HG02798 (cell line): ENCODE results near the gene CCDC102A.
"Not testable (repeated sequence)": the region's sequence is repeated elsewhere in the genome, so short reads cannot be mapped to it uniquely, and the experiment has no call there.

ENCODE experiments used
- ATAC-seq: cut with Tn5 transposase; IDR thresholded peaks from one replicate; pipeline ENCODE4 v1.9.1; 2021; ENCODE audit warnings: mild to moderate bottlenecking; ENCODE audit not compliant: unreplicated experiment, poor library complexity

CCDC102A gene

DNA sequence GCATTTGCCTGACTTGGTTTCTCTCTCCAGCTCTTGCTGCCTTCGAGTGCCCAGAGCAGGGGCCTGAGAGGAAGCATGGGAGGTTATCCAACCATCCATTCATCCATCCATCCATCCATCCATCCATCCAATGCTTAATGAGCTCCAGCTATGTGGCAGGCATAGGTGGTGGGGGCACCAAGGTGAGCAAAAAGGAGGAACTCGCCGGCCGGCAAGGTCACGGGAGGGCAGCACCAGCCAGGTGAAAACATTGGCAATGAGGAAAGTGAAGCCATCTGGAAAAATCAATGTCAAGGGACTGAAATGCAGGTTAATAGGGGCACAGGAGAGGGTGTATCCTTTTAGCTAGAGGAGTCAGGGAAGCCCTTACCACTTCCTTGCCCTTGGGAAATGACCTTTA is 31.9 kb downstream of the CCDC102A start:
- no peak for ATAC-seq

DNA sequence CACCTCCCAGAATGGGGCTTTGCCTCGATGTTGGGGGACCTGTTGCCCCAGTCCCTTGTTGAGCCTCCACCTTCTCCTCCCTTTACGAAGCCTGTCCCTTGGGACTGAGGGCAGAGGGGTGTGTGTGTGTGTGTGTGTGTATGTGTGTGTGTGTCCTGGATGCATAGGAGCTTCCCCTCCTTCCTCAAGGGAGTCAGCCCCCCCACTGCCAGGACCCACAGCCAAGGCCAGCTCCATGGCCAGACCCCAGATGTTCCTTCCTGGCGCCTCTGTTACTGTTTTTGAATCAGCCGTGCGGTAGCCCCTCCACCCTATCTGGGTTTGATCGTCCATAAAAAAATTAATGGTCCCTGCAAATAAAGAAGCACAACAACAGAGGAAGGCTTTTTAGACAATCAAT is 32.4 kb downstream of the CCDC102A start:
- no peak for ATAC-seq

DNA sequence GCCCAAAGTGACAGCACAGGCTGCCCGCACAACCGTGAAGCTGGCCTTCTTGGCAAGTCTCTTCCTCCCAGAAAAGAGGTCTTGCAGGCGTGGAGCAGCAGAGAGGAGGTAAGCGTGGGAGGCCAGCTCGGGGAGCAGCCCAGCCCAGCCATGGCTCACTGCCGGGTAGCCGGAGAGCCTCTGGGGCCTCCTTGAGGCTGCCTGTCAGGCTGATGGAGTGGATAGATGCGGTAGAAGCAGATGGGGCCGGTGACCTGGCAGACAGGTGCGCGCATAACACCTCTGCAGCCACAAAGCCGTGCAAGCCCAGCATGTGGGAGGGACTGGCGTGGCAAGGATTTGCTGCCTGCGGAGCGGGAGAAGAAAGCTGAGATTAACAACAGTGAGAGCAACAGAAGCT is 33.0 kb downstream of the CCDC102A start:
- no peak for ATAC-seq

DNA sequence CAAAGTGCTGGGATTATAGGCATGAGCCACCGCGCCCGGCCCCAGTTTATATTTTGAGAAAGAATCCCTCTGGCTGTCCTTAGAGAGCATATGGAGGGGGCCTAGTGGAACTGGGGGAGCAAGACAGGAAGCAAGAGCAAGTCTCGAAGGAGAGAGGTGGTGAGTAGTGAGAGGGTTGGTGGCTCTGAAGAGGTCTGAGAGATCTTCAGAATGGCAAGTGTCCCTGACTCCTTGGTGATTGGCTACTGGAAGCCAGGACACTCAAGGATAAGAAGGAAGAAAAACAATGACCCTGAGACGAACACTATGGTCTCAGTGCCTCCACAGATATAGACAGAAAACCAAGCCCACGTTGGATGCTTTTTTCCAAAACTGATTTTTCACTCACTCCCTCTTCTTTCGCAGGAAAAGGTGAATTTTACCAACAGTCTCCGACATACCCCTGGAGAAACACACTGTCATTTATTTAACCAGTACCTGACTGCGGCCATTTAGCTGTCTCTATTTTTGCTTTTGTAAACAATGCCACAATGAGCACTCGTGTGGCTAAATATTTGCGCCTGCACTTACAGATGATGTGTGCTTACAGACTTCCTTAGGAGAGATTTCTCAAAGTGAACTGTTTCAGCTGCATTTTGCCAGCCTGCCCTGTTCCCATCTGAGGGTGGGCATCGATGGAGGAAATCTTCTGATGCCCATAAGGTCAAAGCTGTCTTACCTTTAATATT is 34.2 kb downstream of the CCDC102A start:
- ATAC-seq = no peak

DNA sequence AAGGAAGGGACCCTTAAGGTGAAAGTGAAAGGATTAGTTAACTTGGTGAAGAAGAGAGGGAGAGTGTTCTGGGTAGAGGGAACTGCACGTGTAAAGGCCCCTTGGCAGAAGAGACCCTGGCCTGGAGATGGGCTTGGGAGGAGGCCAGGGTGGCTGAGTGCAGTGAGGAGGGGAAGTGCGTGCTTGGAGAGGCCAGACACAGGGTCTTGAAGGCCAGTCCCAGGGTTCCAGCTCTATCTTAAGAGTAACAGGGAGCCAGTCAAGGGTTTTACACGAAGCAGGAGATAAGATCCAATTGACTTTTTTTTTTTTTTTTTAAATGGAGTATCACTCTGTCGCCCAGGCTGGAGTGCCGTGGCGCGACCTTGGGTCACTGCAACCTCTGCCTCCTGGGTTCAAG is 34.9 kb downstream of the CCDC102A start:
- no peak for ATAC-seq

DNA sequence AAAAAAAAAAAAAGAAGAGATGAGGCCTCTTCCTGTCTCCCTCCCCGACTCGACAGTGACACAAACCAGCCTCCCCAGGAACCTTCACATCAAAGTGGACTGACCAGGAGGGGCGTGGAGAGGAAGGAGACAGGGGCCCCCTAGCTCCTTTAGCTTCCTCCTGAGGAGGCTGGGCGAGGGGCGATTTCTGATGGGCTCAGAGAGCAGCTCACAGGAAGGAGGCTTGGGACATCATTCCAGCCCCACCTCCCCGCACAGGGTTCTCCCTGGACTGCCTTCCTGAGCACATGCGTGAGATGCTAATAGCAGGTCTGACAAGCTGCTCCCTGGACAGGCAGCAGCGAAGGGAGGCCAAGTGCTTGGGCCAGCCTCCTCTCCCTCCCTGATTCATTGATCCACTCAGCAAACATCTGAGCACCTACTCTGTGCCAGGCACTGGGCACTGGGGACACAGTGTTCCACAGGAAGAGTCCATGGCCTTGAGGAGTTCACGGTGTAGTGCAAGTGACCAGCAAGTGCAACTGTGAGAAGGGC is 35.7 kb downstream of the CCDC102A start:
- ATAC-seq = no peak

DNA sequence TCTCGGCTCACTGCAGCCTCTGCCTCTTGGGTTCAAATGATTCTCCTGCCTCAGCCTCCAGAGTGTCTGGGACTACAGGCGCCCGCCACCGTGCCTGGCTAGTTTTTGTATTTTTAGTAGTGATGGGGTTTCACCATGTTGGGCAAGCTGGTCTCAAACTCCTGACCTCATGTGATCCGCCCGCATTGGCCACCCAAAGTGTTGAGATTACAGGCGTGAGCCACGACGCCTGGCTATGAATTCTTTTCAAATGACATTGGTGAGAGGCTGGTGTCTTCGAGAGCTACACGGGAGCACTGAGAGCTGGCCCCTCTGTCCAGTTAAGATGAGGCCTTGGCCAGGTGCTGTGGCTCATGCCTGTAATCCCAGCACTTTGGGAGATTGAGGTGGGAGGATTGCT is 36.4 kb downstream of the CCDC102A start:
- ATAC-seq = not testable (repeated sequence)

DNA sequence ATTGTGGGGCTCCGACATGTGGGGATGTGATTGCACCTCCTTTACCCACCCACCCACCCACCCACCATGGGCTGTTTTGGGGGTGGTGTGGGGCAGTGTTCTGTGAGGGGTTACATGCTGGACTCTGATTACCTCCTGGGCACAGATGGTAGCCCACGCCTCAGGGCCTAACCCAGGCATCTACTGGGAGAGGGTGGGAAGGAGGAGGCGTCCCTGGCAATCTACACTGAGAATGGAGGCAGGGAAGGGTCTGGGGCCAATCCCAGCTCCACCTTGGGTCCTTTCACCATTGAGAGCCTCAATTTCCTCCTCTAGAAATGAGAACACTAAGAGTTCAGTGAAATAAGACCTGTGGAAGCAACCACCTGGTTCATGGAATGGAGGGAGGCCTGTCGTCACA is 38.3 kb downstream of the CCDC102A start:
- no peak for ATAC-seq

DNA sequence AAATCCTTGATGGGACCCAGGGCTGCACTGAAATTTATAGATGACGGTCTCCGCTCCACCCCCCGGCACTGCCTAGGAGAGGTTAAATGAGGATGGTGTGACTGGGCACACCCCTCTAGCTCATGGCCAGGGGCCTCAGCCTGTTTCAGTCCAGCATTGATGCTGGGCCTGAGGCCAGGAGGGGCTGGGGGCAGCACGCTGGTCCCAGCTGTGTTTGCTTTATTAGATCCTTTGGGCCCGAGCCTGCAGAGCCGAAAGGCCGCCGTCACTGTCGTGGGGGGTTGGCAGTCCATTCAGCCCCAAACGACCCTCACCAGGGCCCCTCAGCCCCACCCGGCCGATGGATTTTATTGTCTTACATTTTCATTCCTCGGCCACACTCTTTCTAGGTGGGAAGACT is 39.2 kb downstream of the CCDC102A start:
- no peak for ATAC-seq

DNA sequence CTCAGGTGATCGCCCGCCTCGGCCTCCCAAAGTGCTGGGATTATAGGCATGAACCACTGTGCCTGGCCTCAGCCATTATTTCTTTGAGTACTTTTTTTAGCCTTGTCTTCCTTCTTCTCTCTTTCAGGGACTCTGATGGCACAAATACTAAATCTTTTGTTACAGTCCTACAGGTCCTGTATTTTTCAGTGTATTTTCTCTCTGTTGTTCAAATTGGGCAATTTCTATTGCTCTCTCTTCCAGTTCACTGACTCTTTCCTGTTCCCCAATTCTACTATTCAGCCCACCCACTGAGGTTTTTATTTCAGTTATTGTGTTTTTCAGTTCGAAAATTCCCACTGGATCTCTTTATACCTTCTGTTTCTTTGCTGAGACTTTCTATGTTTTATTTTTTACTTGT is 42.6 kb downstream of the CCDC102A start:
- no peak for ATAC-seq

DNA sequence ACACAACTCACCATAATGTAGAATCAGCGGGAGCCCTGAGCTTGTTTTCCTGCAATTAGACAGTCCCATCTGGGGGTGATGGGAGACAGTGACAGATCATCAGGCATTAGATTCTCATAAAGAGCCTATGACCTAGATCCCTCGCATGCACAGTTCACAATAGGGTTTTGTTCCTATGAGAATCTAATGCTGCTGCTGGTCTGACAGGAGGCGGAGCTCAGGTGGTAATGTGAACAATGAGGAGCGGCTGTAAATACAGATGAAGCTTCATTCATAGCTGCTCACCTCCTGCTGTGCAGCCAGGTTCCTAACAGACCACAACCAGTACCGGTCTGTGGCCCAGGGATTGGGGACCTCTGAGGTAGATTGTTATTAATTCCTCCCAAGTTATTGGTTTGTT is 47.1 kb downstream of the CCDC102A start:
- no peak for ATAC-seq

DNA sequence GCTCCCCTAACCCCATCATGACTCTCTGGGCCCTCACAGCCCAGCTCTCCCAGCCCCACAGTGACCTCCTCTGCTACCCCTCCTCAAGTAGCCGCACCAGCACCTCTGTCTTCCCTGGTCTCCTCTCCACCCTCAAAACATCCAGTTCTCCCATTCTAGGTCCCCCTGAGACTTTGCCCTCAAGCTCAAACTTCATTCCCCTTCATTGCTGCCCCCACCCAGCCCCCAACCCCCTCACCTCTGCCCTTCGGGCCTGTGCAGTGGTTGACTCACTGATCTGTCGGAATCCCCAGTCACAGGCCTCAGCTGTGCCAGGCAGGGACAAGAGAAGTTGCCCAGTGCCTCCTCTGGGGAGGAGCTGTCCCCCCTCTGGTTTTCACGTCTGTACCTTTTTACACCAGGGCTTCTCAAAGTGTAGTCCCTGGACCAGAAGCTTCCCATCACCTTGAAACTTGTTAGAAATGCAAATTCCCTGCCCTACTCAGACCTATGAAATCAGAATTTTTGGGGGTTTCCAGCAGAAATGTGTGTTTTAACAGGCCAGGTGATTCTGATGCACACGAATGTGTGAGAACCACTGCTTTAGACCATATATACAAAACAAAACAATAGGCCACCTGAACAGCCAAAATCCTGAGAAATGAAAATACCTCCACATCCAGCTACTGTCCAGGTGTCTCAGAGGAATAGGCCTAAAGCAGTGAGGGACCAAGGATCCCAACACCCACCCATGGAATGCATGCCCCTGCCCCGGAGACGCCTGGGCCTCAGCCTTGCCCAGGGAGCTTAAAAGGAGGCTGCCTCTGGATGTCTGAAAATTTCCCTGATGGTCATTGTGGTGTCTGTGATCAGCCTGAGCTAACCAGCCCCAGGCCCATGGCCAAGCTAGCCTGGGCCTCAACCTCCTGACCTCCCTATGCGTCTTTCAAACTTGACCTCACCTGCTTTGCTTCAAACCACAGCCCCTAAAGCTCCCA is 49.2 kb downstream of the CCDC102A start:
- no peak for ATAC-seq

DNA sequence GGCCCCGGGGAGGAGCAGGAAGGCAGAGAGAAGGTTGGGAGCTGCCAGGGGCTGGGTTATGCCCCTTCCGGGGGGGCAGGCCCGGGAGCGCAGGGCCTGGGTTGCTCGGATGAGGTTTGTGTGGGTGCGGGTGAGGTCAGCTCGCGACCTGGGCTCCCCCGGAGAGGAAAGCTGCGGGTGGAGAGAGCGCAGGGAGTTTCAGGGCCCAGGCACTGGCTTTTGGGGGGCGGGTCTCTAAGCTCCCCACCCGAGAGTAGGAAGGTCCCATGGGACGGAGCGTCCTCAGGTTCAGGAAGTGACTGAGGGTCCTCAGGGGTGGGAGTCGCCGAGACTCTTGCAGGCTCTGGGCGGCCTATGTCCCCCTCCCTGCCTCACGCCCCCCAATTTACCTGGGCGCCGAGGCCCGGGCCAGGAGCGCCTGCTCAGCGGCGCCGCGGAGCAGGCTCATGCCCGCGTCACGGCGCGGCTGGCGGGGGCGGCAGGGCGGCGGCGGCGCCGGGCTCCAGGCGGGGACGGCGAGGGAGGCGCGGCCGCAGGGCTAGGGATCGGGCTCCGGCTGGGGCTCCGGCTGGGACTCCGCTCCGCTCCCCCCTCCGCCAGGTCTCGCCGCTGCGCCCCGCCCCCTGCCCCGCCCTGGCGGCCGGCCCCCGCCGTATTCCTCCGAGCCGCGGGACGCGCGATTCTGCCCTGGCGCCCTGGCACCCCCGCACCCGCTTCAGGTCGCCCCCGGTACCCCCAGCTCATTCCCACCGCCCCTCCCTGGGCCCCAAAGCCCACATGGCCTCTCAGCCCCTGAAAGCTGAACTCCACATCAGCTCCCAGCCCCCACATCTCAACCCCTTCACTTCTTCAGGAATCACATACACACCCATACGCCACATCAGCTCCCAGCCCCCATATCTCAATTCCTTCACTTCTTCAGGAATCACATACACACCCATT is 50.2 kb downstream of the CCDC102A start, which contains the start of gene DOK4:
DOK4 (minus strand) TSS at position 578 of the 942 bp plus-strand sequence. CDS start 6,986 bp downstream, outside the sequence.
- ATAC-seq = peak; percentile 92

DNA sequence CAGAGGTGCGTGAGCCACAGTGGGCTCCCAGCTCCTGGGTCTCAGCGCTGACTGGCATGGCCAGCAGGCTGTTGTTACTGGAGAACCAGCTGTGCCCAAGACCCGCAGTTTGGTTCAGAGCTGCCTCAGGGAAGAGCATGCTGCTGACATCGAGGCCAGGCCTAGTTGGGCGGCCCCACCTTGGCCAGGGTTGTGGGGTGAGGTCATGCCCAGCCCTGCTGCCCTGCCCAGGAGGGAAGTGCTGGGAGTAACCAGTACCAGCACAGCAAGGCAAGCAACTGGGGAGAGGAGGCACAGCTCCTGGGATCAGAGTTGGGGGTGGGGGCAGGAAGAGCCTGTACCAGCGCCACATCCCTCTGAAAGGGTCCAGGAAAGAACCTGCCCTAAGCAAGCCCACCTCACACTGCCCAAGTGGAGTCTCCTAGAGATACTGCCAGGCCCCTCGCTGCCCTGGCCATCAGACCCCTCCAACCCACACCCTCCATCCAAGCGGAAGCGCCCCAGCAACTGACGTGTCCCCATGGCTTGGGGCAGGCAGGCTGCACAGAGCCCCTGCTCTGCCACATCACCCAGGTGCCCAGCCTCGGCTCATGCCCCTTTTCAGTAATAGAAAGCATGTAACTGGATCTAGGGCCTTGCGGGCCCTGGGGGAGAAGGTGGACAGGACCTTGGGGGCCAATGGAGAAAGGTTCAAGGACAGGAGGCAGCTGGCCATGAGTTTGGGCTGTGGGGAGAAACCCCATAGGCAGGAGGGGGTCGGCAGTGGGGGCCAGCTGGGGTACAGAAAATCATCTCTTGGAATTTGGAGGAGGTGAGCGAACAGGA is 51.1 kb downstream of the CCDC102A start:
- no peak for ATAC-seq

DNA sequence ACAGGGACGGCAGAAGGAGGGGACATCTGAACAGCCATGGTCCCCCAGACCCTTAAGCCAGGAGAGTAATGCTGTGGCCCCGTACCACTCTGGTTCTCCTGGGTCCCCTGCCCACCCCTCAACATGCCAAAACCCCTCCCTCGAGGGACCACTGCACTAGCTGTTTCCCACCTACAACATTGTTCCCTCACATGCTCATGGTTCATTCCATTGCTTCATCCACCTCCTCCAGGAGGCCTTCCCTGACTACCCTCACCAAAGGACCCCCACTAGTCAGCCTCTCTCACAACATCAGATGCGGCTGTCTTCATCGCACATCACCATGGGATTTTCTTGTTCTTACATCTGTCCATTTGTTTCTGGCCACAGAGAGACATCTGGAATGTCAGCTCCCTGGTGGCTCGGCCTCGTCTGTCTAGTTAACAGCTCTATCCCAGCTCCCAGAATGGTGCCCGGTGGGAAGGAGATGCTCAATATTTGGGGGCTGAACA is 51.8 kb downstream of the CCDC102A start:
- no peak for ATAC-seq

DNA sequence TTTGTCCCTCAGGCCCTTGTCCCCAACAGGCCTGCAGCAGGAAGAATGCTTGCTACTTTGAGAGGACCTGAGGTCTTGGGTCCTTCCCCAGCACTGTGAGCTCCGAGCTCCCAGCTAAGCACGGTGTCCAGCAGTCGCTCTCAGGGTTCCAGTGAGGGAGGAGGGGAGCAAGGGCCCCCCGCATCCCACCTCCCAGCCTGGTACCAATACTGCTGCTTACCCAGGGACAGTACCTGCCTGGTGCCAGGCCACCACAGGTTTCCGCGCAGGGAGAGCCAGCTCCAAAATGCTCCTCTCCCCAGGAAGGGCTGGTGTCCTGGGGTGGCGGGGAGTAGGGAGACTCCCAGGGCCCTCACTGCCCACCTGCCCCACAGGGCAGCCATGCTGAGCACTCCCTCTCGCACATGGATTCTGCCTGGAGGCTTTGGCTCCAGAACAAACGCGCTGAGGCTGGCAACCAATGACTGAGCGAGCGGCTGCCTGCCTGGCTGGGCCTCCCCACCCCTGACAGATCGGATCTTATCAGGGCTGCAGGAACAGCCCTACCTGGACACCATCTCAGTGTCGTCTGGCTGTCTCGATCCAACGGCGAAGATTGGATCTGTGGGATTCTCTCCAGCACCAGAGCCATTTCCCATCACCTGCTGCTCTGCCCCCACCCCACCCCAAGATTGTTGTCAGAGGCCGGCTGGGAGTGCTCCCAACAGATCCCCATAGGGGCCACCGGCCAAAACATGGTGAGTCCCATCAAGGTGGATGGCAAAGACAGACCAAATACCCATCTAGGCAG is 52.5 kb downstream of the CCDC102A start:
- no peak for ATAC-seq

DNA sequence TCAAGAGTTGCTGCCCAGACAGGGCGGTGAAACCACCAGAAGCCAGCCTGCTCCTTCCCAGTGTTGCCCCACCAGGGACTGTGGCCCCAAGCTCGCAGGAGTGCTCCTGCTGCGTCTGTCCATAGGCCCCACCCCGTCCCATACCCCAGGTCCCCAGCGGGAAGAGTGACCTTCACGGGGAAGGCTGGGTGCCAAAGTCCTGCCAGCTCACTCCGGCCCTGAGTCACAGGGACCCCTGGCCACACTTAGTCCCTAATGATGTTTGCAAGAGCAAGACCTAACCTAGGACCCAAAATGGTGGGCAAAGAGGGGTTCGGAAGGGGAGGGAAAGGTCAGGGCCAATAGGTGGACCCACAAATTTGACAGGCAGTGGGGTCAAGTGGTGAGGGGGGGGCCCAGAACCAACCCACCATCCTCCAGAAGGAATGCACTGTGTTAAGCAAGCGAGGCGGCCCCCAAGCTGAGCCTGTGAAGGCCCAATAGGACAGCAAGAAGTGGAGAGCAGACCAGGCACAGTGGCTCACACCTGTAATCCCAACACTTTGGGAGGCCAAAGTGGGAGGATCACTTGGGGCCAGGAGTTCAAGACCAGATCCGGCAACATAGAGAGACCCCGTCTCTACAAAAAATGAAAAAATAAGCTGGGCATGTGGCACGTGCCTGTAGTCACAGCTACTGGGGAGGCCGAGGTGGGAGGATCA is 53.4 kb downstream of the CCDC102A start:
- no peak for ATAC-seq

DNA sequence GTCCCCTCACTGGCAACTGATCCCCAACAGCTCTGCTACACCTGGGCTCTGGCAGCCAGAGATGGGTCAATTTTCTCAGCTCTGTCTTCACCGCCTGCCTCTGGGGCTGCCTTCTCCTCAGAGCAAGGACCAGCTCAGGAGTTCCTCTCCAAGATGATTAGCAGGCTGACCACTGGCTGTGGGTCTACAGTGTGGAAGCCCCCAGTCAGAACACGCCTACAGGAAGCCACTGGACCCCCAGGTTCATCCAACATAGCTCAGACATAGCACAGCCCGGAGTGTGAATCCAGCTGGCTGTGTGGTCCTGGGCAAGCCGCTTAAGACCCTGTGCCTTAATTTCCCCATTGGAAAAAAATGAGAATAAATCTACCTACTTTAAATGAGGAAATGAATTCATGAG is 55.0 kb downstream of the CCDC102A start:
- no peak for ATAC-seq
